ENCODE measurements around the gene TEX26.
"Not testable (repeated sequence)": the region's sequence is repeated elsewhere in the genome, so short reads cannot be mapped to it uniquely, and the experiment has no call there.

TEX26 gene

GRCh38 chr13:30920162-30920909, 12.1 kb upstream of the TEX26 start:
- DNase-seq = no peak

GRCh38 chr13:30923418-30923817, 9.0 kb upstream of the TEX26 start:
- no peak for DNase-seq

- DNase-seq = no peak
Observed at GRCh38 chr13:30924721-30925120, 7.7 kb upstream of the TEX26 start.

- DNase-seq = no peak
Observed at GRCh38 chr13:30925429-30925828, 7.0 kb upstream of the TEX26 start.

GRCh38 chr13:30926781-30927180, 5.7 kb upstream of the TEX26 start:
- no peak for DNase-seq

GRCh38 chr13:30927188-30927587, 5.3 kb upstream of the TEX26 start:
- not testable (repeated sequence) for DNase-seq

- DNase-seq = no peak
Observed at GRCh38 chr13:30927595-30927994, 4.9 kb upstream of the TEX26 start.

- no peak for DNase-seq
Observed at GRCh38 chr13:30928978-30929377, 3.5 kb upstream of the TEX26 start.

GRCh38 chr13:30933354-30933670, 856 bp downstream of the TEX26 start:
- DNase-seq = no peak

GRCh38 chr13:30934381-30934780, 1.9 kb downstream of the TEX26 start:
- DNase-seq = no peak

- DNase-seq = no peak
Observed at GRCh38 chr13:30934803-30935202, 2.3 kb downstream of the TEX26 start.

- DNase-seq = no peak
Observed at GRCh38 chr13:30936971-30937370, 4.5 kb downstream of the TEX26 start.

- no peak for DNase-seq
Observed at GRCh38 chr13:30943881-30944280, 11.4 kb downstream of the TEX26 start.

- DNase-seq = no peak
Observed at GRCh38 chr13:30957258-30957943, 24.9 kb downstream of the TEX26 start.

- no peak for DNase-seq
Observed at GRCh38 chr13:30959678-30960077, 27.2 kb downstream of the TEX26 start.

- DNase-seq = no peak
Observed at GRCh38 chr13:30963791-30964190, 31.3 kb downstream of the TEX26 start.

GRCh38 chr13:30965380-30965779, 32.9 kb downstream of the TEX26 start:
- DNase-seq = no peak

- DNase-seq = no peak
Observed at GRCh38 chr13:30966101-30966500, 33.6 kb downstream of the TEX26 start.

- DNase-seq = no peak
Observed at GRCh38 chr13:30968846-30969245, 36.4 kb downstream of the TEX26 start.

GRCh38 chr13:30971575-30971974, 39.1 kb downstream of the TEX26 start:
- DNase-seq = no peak

- no peak for DNase-seq
Observed at GRCh38 chr13:30972888-30973377, 40.5 kb downstream of the TEX26 start.

- DNase-seq = no peak
Observed at GRCh38 chr13:30974350-30974749, 41.9 kb downstream of the TEX26 start.

- no peak for DNase-seq
Observed at GRCh38 chr13:30976025-30976424, 43.6 kb downstream of the TEX26 start.

Data from stimulated activated CD4-positive, alpha-beta T cell treated with anti-CD3 and anti-CD28 coated beads, Interleukin-4, amount 100 ng/mL, for 24 hours (primary cell).